ENCODE results near the gene EFNA5. TPM values are rescaled to one million over a fixed set of nuclear protein-coding genes. Genes with fewer than 3 reads are reported as not detected.
A peak's percentile ranks its signal among the peaks of the same experiment; 100 is the strongest.

Gene EFNA5
- total and polyA plus RNA-seq, 2 donors from 2014 or later, result 5.9 to 54.4 TPM

DNA sequence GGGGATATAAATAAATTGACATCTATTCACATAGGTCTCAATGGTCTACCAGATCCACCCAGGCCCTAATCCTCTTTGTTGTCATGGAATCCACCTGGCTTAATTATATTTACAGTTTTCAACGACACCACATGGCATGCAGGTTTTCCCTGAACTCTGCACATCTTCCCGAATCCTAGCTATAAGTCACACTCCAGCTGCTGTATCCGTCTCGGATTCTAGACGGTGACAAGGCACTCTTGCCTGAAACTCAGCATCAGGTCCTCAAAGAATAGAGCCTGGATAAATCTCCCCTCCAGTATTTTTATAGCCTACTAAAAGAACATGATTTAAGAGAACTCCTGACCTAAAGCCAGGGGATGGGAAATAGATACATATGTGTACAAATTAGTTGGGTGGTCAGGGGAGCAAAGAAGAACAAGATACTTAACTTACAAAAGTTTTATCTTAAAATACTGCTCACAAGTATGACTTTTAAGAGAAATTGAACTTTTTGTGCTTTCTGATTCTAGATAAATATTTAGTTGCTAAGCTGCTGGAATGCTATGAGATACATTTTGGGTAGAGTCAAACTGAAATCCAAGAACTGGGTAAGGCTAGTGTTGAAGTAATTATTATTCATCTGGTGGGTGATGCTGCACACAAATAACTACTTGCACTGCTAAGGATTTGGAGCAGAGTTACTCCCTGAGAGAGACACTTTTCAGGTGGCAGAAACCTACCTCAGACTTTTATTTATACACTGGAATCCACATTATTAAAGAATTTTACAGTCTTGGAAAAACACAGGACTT is 187.3 kb downstream of the EFNA5 start:
- Histone ChIP-seq H3K9ac (ENCODE audit: low read length in 3 of 3) (no peak overlapping the region), H3K36me3 (ENCODE audit: control insufficient read depth in 2 of 3, insufficient read depth in 3 of 3, low read length in 3 of 3) (no peaks in the 10 kb centered on the region), H3K4me1 (ENCODE audit: control insufficient read depth in 2 of 3, insufficient read depth in 2 of 3, low read depth in 1 of 3, low read length in 3 of 3) (no peaks in the 10 kb centered on the region), H3K9me3 (ENCODE audit: control insufficient read depth in 2 of 3, insufficient read depth in 1 of 3, low read length in 3 of 3) (no peaks in the 10 kb centered on the region), H3K27ac (ENCODE audit: low read depth in 2 of 2, low read length in 2 of 2) (no peak overlapping the region), H3K27me3 (ENCODE audit: control insufficient read depth, insufficient read depth, low read length) (no peaks in the 10 kb centered on the region), H3K4me3 (ENCODE audit: low read length in 3 of 3) (no peak overlapping the region)
- DNase-seq, result peak in 4 of 5 donors; percentile 64 to 94 (median 86)
- intact Hi-C loops (cut with DNase I), result no loop called here
- no peak for FAIRE-seq
- TF ChIP-seq CTCF (IDR thresholded peaks at IDR 0.05; ENCODE audit: borderline replicate concordance, extremely low read depth, insufficient read depth), result no peak

DNA sequence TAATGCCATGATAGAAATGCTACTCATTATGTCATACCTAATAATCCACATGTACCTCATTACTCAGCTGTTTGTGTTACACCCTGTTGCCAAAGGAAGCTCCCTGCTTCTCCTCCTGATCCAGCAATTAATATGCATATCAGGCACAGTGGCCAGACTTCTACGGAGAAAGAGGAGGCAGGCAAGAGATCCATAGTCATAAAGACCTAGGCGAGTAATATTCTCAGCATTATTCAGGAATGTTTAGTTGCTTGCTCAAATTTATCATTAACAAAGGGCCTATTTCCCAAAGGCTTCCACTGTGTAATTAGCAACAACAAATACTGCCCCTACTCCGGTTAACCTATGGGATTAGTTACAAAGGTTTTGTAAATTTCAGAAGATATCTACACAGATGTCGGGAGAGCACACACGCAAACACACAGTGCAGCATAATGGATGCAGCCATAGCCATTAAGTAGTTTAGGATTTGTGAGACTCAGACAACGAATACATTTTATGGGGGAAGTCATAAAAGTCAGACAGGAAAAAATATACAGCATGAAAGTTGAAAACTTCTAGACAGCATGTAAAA is 192.6 kb downstream of the EFNA5 start:
- no peak overlapping the region for H3K27ac ChIP-seq (ENCODE audit: low read depth in 2 of 2, low read length in 2 of 2)
- H3K27me3 ChIP-seq (ENCODE audit: control insufficient read depth, insufficient read depth, low read length), result no peaks in the 10 kb centered on the region
- no peak overlapping the region for H3K4me3 ChIP-seq (ENCODE audit: low read length in 3 of 3)
- no peak for TF ChIP-seq CTCF (IDR thresholded peaks at IDR 0.05; ENCODE audit: borderline replicate concordance, extremely low read depth, insufficient read depth)
- peaks cover 0 to 3% (median 0%) of the 10 kb centered on the region in 3 donors for H3K4me1 ChIP-seq (ENCODE audit: control insufficient read depth in 2 of 3, insufficient read depth in 2 of 3, low read depth in 1 of 3, low read length in 3 of 3)
- no peak overlapping the region for H3K9ac ChIP-seq (ENCODE audit: low read length in 3 of 3)
- FAIRE-seq (no peak), DNase-seq (no peak)
- H3K36me3 ChIP-seq (ENCODE audit: control insufficient read depth in 2 of 3, insufficient read depth in 3 of 3, low read length in 3 of 3), result no peaks in the 10 kb centered on the region
- intact Hi-C loops (cut with DNase I), result no loop called here
- no peaks in the 10 kb centered on the region for H3K9me3 ChIP-seq (ENCODE audit: control insufficient read depth in 2 of 3, insufficient read depth in 1 of 3, low read length in 3 of 3)

GRCh38 chr5:107477492-107477891 is 193.2 kb downstream of the EFNA5 start:
- no peak overlapping the region for H3K4me3 ChIP-seq (ENCODE audit: low read length in 3 of 3)
- no peak overlapping the region for H3K9ac ChIP-seq (ENCODE audit: low read length in 3 of 3)
- intact Hi-C loops (cut with DNase I), result no loop called here
- no peaks in the 10 kb centered on the region for H3K27me3 ChIP-seq (ENCODE audit: control insufficient read depth, insufficient read depth, low read length)
- DNase-seq, result no peak
- FAIRE-seq, result no peak
- H3K4me1 ChIP-seq (ENCODE audit: control insufficient read depth in 2 of 3, insufficient read depth in 2 of 3, low read depth in 1 of 3, low read length in 3 of 3), result peaks cover 0 to 3% (median 0%) of the 10 kb centered on the region in 3 donors
- no peak overlapping the region for H3K27ac ChIP-seq (ENCODE audit: low read depth in 2 of 2, low read length in 2 of 2)
- H3K36me3 ChIP-seq (ENCODE audit: control insufficient read depth in 2 of 3, insufficient read depth in 3 of 3, low read length in 3 of 3), result no peaks in the 10 kb centered on the region
- no peaks in the 10 kb centered on the region for H3K9me3 ChIP-seq (ENCODE audit: control insufficient read depth in 2 of 3, insufficient read depth in 1 of 3, low read length in 3 of 3)
- no peak for TF ChIP-seq CTCF (IDR thresholded peaks at IDR 0.05; ENCODE audit: borderline replicate concordance, extremely low read depth, insufficient read depth)

Data from kidney (tissue), 14 donors.